Measurements from ENCODE around the gene DPH7. TPM values are rescaled to one million over a fixed set of nuclear protein-coding genes. Genes with fewer than 3 reads are reported as not detected.

Gene DPH7
- total and polyA plus RNA-seq, 2 experiments from 2014 or later = 65.6 to 78.4 TPM

DNA sequence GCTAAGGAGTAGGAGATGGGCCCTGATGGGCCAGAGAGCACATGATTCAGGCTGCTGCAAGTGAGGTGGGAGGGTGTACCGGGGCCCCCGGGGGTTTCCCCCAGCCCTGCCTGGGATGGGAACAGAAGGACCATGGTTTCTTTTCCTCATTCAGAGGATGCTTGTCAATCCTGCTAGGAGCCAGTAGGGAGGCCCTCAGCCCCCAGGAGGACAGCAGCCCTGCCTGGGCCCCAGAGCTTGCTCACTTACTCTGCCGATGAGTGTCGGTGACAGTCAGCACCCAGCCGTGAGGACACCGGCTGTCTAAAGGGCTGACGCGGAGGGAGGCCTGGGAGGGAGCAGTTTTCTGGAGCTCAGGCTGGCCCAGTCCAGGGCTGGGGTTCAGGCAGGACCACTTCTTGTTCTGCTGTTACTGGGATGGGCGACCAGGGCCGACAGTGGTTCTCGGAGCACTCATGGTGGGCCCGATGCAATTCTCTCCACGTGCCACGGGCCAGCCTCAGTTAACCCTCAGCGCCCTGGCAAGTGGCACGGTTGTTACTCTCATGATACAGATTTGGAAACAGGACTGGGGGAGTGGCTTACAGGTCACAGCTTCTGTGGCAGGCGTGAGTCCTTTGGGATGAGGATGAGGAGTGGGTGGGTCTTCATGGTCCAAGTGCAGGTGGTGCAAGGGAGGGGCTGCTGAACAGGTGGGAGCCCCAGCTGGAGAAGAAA lies 28.6 kb upstream of the DPH7 start:
- H3K9me3 ChIP-seq (ENCODE audit: low read depth) = no peaks in the 10 kb centered on the region
- H3K27ac ChIP-seq = peak overlapping the region; percentile 50
- TF ChIP-seq, protein P1, sequence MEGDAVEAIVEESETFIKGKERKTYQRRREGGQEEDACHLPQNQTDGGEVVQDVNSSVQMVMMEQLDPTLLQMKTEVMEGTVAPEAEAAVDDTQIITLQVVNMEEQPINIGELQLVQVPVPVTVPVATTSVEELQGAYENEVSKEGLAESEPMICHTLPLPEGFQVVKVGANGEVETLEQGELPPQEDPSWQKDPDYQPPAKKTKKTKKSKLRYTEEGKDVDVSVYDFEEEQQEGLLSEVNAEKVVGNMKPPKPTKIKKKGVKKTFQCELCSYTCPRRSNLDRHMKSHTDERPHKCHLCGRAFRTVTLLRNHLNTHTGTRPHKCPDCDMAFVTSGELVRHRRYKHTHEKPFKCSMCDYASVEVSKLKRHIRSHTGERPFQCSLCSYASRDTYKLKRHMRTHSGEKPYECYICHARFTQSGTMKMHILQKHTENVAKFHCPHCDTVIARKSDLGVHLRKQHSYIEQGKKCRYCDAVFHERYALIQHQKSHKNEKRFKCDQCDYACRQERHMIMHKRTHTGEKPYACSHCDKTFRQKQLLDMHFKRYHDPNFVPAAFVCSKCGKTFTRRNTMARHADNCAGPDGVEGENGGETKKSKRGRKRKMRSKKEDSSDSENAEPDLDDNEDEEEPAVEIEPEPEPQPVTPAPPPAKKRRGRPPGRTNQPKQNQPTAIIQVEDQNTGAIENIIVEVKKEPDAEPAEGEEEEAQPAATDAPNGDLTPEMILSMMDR (IDR thresholded peaks at IDR 0.05; ENCODE audit: low read depth, low read length) = no peak
- H3K36me3 ChIP-seq = no peaks in the 10 kb centered on the region
- peaks cover 18% of the 10 kb centered on the region for H3K4me1 ChIP-seq (ENCODE audit: low read depth)
- H3K27me3 ChIP-seq = no peaks in the 10 kb centered on the region
- DNase-seq (ENCODE audit: low read depth in 1 of 2, low spot score in 1 of 2) = peak in 1 of 2 donors; percentile 74
- H3K4me3 ChIP-seq = no peak overlapping the region

DNA sequence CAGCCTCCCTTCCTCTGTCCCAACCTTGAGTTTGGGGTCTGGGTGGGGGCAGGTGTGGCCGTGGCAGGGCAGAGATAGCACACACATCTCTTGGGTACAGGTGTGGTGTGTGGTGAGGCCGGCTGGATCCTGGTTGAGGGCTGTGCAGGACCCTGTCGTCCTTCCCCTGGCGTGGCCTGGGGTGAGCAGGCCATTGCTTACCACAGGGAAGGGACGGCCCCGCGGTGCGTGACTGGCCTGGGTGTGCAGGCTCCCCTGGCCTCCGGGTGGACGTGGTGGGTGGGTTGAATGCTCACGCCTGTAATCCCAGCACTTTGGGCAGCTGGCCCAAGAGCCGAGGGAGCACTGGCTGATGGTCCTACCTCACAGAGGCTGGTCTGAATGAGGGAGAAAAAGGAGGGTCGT lies 28.0 kb upstream of the DPH7 start:
- H3K27me3 ChIP-seq = no peaks in the 10 kb centered on the region
- no peaks in the 10 kb centered on the region for H3K36me3 ChIP-seq
- TF ChIP-seq, protein P1 (IDR thresholded peaks at IDR 0.05; ENCODE audit: low read depth, low read length) = no peak
- H3K27ac ChIP-seq = no peak overlapping the region
- DNase-seq (ENCODE audit: low read depth in 1 of 2, low spot score in 1 of 2) = no peak
- peak overlapping the region; percentile 43 for H3K4me3 ChIP-seq
- H3K4me1 ChIP-seq (ENCODE audit: low read depth) = peaks cover 18% of the 10 kb centered on the region
- no peaks in the 10 kb centered on the region for H3K9me3 ChIP-seq (ENCODE audit: low read depth)

DNA sequence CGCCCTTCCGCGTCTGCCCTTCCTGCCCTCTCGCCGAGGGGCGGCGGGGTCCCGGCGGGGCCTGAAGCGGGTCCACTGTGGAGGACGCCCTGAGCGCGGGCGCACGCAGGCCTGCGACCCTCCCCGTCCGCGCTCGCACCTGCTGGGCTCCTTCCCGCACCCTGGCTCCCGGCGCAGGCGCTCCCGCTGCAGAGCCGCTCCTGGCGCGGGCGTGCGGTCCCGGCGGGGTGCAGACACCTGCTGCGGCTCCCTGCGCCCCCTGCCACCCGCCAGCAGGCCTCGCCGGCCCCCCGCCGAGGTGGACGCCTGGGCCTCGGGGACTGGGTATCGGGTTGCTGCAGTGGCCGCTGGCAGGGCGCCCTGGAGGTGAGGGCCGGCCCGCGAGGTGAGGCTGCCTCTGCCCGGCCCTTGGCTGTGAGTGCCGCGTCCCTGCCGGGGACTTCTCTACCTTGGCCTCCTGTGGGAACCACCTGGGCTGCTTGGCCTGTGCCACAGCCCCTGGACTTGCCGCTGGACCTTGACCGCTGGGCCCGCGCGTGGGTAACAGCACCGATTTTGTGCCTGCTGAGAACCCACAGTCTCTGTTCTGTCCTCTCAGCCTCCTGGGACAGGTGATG lies 27.4 kb upstream of the DPH7 start:
- Histone ChIP-seq H3K36me3 (no peaks in the 10 kb centered on the region), H3K4me3 (peak overlapping the region; percentile 43), H3K27ac (peak overlapping the region; percentile 78), H3K9me3 (ENCODE audit: low read depth) (no peaks in the 10 kb centered on the region), H3K4me1 (ENCODE audit: low read depth) (peaks cover 18% of the 10 kb centered on the region), H3K27me3 (no peaks in the 10 kb centered on the region)
- TF ChIP-seq, protein P1 (IDR thresholded peaks at IDR 0.05; ENCODE audit: low read depth, low read length) = no peak
- peak in 1 of 2 donors; percentile 60 for DNase-seq (ENCODE audit: low read depth in 1 of 2, low spot score in 1 of 2)

DNA sequence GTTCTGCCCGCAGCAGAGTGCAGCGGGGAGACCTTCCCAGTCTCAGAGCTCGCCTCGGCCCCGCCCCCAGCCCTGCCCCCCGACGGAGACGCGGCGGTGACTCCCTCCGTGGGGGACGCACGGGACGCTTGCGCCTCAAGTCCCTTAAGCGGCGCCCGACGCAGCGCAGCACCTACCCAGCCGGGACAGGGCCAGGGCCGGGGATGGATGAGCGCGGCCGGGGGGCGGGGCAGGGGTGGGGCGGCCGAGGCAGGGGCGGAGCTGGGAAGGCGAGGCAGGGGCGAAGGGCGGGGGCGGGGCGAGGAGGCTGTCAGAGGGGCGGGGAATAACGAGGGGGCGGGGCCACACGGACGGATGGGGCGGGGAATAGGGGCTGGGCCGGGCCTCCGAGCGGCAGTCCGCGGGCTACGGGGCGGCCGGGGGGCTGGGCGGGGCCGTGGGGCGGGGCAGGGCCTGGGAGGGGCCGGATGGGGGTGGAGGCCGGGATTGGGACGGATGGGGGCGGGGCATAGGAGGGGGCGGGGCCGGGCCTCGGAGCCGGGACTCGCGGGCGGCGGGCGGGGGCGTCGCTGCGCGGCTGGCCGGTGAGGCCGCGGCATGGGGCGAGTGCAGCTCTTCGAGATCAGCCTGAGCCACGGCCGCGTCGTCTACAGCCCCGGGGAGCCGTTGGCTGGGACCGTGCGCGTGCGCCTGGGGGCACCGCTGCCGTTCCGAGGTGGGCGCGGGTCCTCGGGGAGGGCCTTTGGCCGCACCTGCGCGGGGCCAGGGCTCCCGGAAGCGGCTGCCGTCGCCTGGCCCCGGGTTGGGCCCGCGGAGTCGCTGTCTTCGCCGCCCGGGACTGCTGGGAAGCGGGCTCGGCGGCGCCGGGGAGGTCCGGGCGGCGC lies 26.6 kb upstream of the DPH7 start, which contains the start of gene ARRDC1:
Gene ARRDC1, plus strand, starts transcription at position 566 of the 884 bp plus-strand sequence. Its CDS starts 32 bp downstream, at position 598.
- DNase-seq (ENCODE audit: low read depth in 1 of 2, low spot score in 1 of 2) = peak; percentile 93 to 98
- H3K4me1 ChIP-seq (ENCODE audit: low read depth) = peaks cover 18% of the 10 kb centered on the region
- no peaks in the 10 kb centered on the region for H3K27me3 ChIP-seq
- H3K4me3 ChIP-seq = peak within 1 kb of the TSS; percentile 60
- TF ChIP-seq, protein P1 (IDR thresholded peaks at IDR 0.05; ENCODE audit: low read depth, low read length) = no peak
- no peaks in the 10 kb centered on the region for H3K9me3 ChIP-seq (ENCODE audit: low read depth)
- H3K27ac ChIP-seq = peak within 1 kb of the TSS; percentile 78
- no peaks in the 10 kb centered on the region for H3K36me3 ChIP-seq

DNA sequence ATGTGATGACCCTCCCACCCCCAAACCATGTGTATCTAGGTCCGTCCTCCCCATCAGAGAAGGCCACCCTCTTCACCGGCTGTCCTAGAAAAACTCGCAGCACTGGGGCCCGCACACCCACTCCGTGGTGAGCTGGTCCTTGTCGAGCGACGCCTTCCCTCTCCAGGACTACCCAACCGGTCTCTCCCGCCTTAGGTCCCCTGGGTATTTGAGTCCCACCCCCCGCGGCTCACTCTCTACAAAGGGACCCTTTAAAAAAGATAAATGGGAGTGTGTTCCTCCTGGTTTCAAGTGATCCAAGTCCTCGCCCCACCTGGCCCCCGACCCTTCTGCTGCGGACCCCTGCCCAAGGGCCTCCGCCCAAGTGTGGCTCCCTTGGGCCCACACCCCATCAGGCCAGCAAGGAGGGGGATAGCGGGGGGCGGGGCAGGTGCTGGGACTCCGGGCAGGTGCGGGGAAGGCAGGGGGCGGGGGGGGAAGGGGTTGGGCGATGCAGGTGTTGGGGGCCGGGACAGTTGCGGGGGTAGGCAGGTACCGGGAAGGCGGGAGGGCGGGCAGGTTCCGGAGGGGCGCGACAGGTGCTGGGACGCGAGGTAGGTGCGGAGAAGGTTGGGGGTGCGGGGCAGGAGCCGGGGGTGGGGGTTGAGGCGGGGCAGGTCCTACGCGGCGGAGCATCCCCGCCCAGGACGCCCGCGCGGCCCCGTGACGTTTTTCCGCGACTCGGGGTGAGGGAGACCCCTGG lies 25.8 kb upstream of the DPH7 start:
- Histone ChIP-seq H3K4me3 (peak overlapping the region; percentile 60), H3K27ac (no peak overlapping the region), H3K9me3 (ENCODE audit: low read depth) (no peaks in the 10 kb centered on the region), H3K27me3 (no peaks in the 10 kb centered on the region), H3K4me1 (ENCODE audit: low read depth) (peaks cover 18% of the 10 kb centered on the region), H3K36me3 (no peaks in the 10 kb centered on the region)
- TF ChIP-seq, protein P1 (IDR thresholded peaks at IDR 0.05; ENCODE audit: low read depth, low read length) = no peak
- DNase-seq (ENCODE audit: low read depth in 1 of 2, low spot score in 1 of 2) = peak in 1 of 2 donors; percentile 39

Data from cardiac muscle cell (in vitro differentiated cells and primary cell).